Common myeloid progenitor, CD34-positive (primary cell): ENCODE data around the gene NACA.

Experiments
- CTCF ChIA-PET: fragments of 350-600 bp; sonication (Branson Sonifier 250); formaldehyde crosslinking; loops from one replicate; lab custom pipeline; 2021; ENCODE audit warnings: antibody characterized with exemption; lab: Charles Lee
- POLR2A ChIA-PET: fragments of 350-600 bp; sonication (Branson Sonifier 250); formaldehyde crosslinking; loops from one replicate; lab custom pipeline; 2021; ENCODE audit warnings: antibody characterized with exemption; lab: Charles Lee
- DNase-seq, 3 donors: peaks; one replicate each; pipeline versions ENCODE4 v3.0.0 to v3.0.0-alpha.2; 2013
- H3K27ac ChIP-seq, 2 experiments: 1 replicate in 1 of 2; 2 replicates in 1 of 2; pipeline ENCODE4 v1.7.0; 2013; ENCODE audit warnings: inconsistent platforms in 2 of 2, low read length in 2 of 2, mild to moderate bottlenecking in 2 of 2, low read depth in 1 of 2, moderate library complexity in 1 of 2; ENCODE audit not compliant: severe bottlenecking in 2 of 2, insufficient read depth in 1 of 2, poor library complexity in 1 of 2
- H3K27me3 ChIP-seq, 5 experiments: replicated peaks in 2 of 5; 1 replicate in 3 of 5; 2 replicates in 2 of 5; pipeline versions ENCODE4 v1.6.1 to v1.7.0; 2013; ENCODE audit warnings: low read length in 4 of 5, mild to moderate bottlenecking in 2 of 5, moderate library complexity in 2 of 5, inconsistent platforms in 1 of 5; ENCODE audit not compliant: insufficient read depth in 5 of 5, control insufficient read depth in 4 of 5
- H3K36me3 ChIP-seq, 4 experiments: 1 replicate in 2 of 4; 2 replicates in 2 of 4; pipeline versions ENCODE4 v1.6.1 to v1.7.0; 2013; ENCODE audit warnings: low read length in 3 of 4, control low read depth in 1 of 4, mild to moderate bottlenecking in 1 of 4; ENCODE audit not compliant: control insufficient read depth in 4 of 4, insufficient read depth in 4 of 4
- H3K4me1 ChIP-seq, 4 experiments: 1 replicate in 3 of 4; 2 replicates in 1 of 4; pipeline versions ENCODE4 v1.6.1 to v1.7.1; 2013; ENCODE audit warnings: low read length in 3 of 4, mild to moderate bottlenecking in 3 of 4, control low read depth in 1 of 4, inconsistent platforms in 1 of 4, moderate library complexity in 1 of 4; ENCODE audit not compliant: control insufficient read depth in 4 of 4, insufficient read depth in 4 of 4; ENCODE audit errors: control extremely low read depth in 1 of 4
- H3K4me3 ChIP-seq, 7 experiments: 1 replicate in 4 of 7; 2 replicates in 3 of 7; pipeline versions ENCODE4 v1.5.1 to v1.7.0; 2013; ENCODE audit warnings: mild to moderate bottlenecking in 7 of 7, low read length in 6 of 7, moderate library complexity in 6 of 7, inconsistent platforms in 2 of 7, low read depth in 2 of 7, control low read depth in 1 of 7; ENCODE audit not compliant: insufficient read depth in 4 of 7, control insufficient read depth in 1 of 7; ENCODE audit errors: extremely low read depth in 1 of 7
- H3K9me3 ChIP-seq, 5 experiments: 1 replicate in 4 of 5; 2 replicates in 1 of 5; pipeline versions ENCODE4 v1.6.1 to v1.7.1; 2013; ENCODE audit warnings: low read length in 4 of 5, mild to moderate bottlenecking in 2 of 5, inconsistent platforms in 1 of 5, low read depth in 1 of 5, moderate library complexity in 1 of 5; ENCODE audit not compliant: control insufficient read depth in 4 of 5, insufficient read depth in 2 of 5; ENCODE audit errors: control extremely low read depth in 1 of 5
- WGBS: methylation state at CpG from one replicate; pipeline ENCODE4 v1.1.5; 2013; ENCODE audit not compliant: insufficient coverage; 5-methylcytosine and 5-hydroxymethylcytosine counted together

NACA gene

DNA sequence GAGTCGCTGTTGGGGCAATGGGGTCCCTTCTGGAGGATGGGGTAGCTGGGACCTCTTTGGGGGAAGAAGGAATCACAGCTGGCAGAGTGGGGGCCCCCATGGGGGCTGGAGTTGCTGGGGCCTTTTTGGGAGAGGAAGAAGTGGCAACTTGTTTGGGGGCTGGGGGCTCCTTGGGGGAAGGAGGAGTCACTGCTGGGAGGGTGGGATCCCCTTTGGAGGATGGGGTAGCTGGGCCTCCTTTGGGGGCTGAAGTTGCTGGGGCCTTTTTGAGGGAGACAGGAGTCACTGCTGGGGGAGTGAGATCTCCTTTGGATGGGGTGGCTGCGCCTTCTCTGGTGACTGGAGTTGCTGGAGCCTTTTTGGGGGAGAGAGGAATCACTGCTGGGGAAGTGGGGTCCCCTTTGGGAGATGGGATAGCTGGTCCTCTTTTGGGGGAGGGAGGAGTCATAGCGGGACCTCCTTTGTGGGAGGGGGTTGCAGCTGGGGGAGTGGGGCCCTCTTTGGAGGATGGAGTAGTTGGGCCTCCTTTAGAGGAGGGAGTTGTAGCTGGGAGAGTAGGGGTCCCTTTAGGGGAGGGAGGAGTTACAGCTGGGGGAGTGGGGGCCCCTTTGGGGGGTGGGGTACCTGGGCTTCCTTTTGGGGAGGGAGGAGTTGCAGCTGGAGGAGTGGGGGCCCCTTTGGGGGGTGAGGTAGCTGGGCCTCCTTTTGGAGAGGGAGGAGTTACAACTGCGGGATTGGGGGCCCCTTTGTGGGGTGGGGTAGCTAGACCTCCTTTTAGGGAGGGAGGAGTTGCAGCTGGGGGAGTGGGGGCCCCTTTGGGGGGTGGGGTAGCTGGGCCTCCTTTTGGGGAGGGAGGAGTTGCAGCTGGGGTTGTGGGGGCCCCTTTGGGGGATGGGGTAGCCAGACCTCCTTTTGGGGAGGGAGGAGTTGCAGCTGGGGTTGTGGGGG is 7.9 kb downstream of the NACA start:
- ChIA-PET POLR2A (interaction anchor here (0.6 to 0.9 kb wide), 5 partner anchors 8 to 56 kb away, joined by 3 to 5 read pairs (median 4); partner anchors contain the start of genes NACA and PTGES3), CTCF (interaction anchor here (0.6 to 1.5 kb wide), 7 partner anchors 18 to 274 kb away, joined by 3 to 6 read pairs (median 3); no protein-coding TSS in a partner anchor)
- no peaks in the 10 kb centered on the region for H3K27me3 ChIP-seq
- no peaks in the 10 kb centered on the region for H3K9me3 ChIP-seq
- peaks cover 32 to 64% (median 56%) of the 10 kb centered on the region in 4 experiments for H3K4me1 ChIP-seq
- H3K36me3 ChIP-seq: peaks cover 13 to 86% (median 52%) of the 10 kb centered on the region in 4 experiments
- no CpG with 5 or more reads among the region's 4 CpGs for WGBS
- H3K4me3 ChIP-seq: peak overlapping the region in 1 of 7 experiments; percentile 11
- H3K27ac ChIP-seq: peak overlapping the region in 1 of 2 experiments; percentile 50
- no peak for DNase-seq

DNA sequence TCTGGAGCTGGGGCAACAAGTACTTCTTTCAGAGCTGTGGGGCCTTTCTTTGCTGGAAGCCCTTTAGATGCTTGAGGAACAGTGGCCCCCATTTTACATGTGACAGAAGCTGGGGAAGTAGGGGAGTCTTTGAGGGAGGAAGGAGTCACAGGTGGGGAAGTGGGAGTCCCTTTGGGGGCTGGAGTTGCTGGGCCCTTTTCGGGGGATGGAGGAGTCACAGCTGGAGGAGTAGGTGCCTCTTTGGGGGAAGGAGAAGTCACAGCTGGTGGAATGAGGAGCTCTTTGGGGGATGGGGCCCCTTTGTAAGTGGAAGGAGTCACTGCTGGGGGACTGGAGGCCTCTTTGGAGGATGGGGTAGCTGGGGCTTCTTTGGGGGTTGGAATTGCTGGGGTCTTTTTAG is 8.6 kb downstream of the NACA start:
- Histone ChIP-seq H3K36me3 (peaks cover 13 to 84% (median 54%) of the 10 kb centered on the region in 4 experiments), H3K27ac (peak overlapping the region in 1 of 2 experiments; percentile 50), H3K9me3 (no peaks in the 10 kb centered on the region), H3K27me3 (no peaks in the 10 kb centered on the region), H3K4me1 (peaks cover 24 to 57% (median 49%) of the 10 kb centered on the region in 4 experiments), H3K4me3 (no peak overlapping the region)
- ChIA-PET CTCF (interaction anchor here (0.6 to 1.5 kb wide), 6 partner anchors 18 to 275 kb away, joined by 3 to 6 read pairs (median 3); no protein-coding TSS in a partner anchor), POLR2A (interaction anchor here (0.6 to 0.8 kb wide), 4 partner anchors 9 to 55 kb away, joined by 3 to 5 read pairs (median 4); partner anchors contain the start of genes NACA and PTGES3)
- DNase-seq: no peak
- WGBS: no CpG with 5 or more reads among the region's 1 CpG

DNA sequence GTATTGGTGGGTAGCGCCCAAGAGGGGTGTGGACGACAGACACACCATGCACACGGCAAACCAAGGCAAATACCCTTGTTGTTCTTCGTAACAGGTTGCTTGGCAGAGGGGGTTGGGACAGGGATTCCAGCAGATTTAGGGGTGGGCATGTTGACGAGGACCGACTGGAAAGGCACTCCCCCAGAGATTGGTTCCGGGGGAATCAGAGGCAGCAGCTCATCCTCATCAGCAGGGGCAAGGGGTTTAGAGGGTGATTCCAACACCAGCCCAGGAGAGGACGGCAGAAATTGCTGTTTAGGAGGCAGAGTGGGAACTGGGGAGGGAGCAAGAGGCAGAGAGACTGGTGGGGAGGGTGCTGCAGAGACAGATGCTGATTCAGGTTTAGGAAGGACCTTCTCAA is 9.3 kb downstream of the NACA start:
- Histone ChIP-seq H3K4me3 (no peak overlapping the region), H3K36me3 (peaks cover 13 to 80% (median 55%) of the 10 kb centered on the region in 4 experiments), H3K9me3 (no peaks in the 10 kb centered on the region), H3K4me1 (peaks cover 21 to 50% (median 42%) of the 10 kb centered on the region in 4 experiments), H3K27me3 (no peaks in the 10 kb centered on the region), H3K27ac (peak overlapping the region in 1 of 2 experiments; percentile 50)
- WGBS: 89% methylated on average over 6 of the region's 8 CpGs
- DNase-seq: no peak
- CTCF ChIA-PET: no interaction called here
- POLR2A ChIA-PET: no interaction called here

DNA sequence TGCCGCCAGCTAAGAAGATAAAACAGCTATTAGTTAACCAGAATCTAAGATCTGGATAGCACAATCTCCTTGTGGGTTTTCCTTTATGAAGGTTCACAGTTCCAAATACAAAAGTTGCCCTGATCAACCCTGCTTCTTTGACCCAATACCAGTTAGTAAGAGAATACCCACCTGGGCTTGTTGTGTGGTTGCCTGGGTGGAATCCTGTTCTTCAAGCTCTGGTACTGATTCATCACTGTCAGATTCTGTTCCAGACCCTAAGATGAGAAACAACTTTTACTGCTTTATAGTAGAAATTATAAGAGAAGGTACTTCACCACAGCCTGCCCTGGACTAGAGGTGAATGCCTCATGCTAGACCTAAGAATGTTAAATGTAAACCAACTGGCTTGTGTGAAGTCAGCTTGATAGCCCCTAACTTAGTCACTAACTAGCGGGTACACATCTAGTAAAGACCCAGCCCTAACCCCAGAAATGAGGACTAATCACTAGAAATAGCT is 10.6 kb downstream of the NACA start:
- POLR2A ChIA-PET: interaction anchor here (0.5 kb wide), 1 partner anchor 340 kb away, joined by 3 read pairs; no protein-coding TSS in a partner anchor
- peaks cover 11 to 67% (median 46%) of the 10 kb centered on the region in 4 experiments for H3K36me3 ChIP-seq

DNA sequence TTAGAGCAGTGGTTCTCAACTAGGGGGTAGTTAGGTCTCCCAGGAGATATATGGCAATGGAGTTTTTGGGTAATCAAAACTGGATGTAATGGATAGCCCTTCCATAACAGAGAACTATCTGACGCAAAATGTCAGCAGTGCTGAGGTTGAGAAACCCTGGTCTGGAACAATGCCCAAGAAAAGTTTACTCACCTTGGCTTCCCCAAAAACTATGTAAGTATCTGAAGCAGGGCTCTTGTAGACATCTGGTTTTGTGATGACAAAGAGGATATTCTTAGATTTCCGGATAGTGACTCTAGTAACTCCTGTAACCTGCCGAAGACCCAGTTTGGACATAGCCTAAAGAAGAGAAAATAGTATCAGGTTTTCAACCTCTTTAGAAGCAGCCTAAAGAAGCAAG is 11.8 kb downstream of the NACA start:
- Histone ChIP-seq H3K4me3 (no peak overlapping the region), H3K4me1 (peaks cover 4 to 26% (median 18%) of the 10 kb centered on the region in 4 experiments), H3K27me3 (no peaks in the 10 kb centered on the region), H3K9me3 (no peaks in the 10 kb centered on the region), H3K27ac (no peak overlapping the region), H3K36me3 (peaks cover 8 to 58% (median 40%) of the 10 kb centered on the region in 4 experiments)
- DNase-seq: no peak
- 100% methylated on average over 2 of the region's 3 CpGs for WGBS
- CTCF ChIA-PET: no interaction called here
- POLR2A ChIA-PET: no interaction called here

More for the DNA sequence above, 10.6 kb downstream of the NACA start:
- no peak overlapping the region for H3K27ac ChIP-seq
- no peaks in the 10 kb centered on the region for H3K27me3 ChIP-seq
- no peak for DNase-seq
- peaks cover 13 to 37% (median 29%) of the 10 kb centered on the region in 4 experiments for H3K4me1 ChIP-seq
- H3K9me3 ChIP-seq: no peaks in the 10 kb centered on the region
- H3K4me3 ChIP-seq: no peak overlapping the region
- WGBS: 75% methylated on average over 1 of the region's 2 CpGs
- CTCF ChIA-PET: interaction anchor here (0.9 kb wide), 1 partner anchor 34 kb away, joined by 4 read pairs; no protein-coding TSS in a partner anchor

DNA sequence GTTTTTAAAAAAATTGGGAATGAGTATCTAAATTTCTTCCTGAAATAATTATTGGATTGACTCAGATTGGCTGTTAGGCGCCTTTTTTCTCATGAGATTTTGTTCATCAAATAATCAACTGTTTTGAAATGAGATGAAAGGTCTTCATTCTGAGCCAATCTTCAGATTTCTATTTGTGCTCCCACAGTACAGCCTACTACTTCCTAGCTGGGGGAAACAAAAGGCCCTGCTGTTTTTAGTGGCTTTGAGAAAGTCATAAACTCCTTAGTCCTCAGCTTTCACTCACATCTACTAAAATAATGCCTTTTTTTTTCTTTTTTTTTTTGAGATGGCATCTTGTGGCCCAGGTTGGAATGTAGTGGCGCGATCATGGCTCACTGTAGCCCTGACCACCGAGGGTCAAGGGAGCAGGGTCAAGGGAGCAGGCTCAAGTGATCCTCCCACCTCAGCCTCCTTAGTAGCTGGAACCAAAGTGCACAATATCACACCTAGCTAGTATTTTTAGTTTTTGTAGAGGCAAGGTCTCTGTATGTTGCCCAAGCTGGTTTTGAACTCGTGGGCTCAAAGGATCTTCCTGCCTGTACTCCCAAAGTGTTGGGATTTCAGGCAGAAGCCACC is 15.2 kb downstream of the NACA start:
- H3K9me3 ChIP-seq: no peaks in the 10 kb centered on the region
- no peak overlapping the region for H3K27ac ChIP-seq
- H3K27me3 ChIP-seq: no peaks in the 10 kb centered on the region
- CTCF ChIA-PET: interaction anchor here (1.0 to 1.9 kb wide), 2 partner anchors 14 to 31 kb away, joined by 3 to 5 read pairs; no protein-coding TSS in a partner anchor
- H3K4me3 ChIP-seq: no peak overlapping the region
- H3K4me1 ChIP-seq: peaks cover 0 to 4% (median 0%) of the 10 kb centered on the region in 4 experiments
- POLR2A ChIA-PET: interaction anchor here (0.6 kb wide), 2 partner anchors 17 to 129 kb away, joined by 3 read pairs; no protein-coding TSS in a partner anchor
- 100% methylated on average over 1 of the region's 5 CpGs for WGBS
- H3K36me3 ChIP-seq: peaks cover 8 to 38% (median 26%) of the 10 kb centered on the region in 4 experiments
- no peak for DNase-seq
